Gastrocnemius medialis (tissue), 4 donors: ENCODE data around the gene ABT1. TPM values are rescaled to one million over a fixed set of nuclear protein-coding genes. Genes with fewer than 3 reads are reported as not detected.

Source experiments
- ATAC-seq, 2 donors: fragments of 150-250 bp; one replicate each; pipeline ENCODE4 v1.9.1; 2016
- DNase-seq, 2 donors: peaks; one replicate each; pipeline ENCODE4 v3.0.0-alpha.2; 2019
- H3K27ac ChIP-seq, 4 donors: fragments of 200-600 bp; sonication (generic); 1 replicate in 1 of 4; 2 replicates in 3 of 4; pipeline ENCODE4 v1.5.1; 2016 to 2018; ENCODE audit warnings: mild to moderate bottlenecking in 2 of 4, moderate library complexity in 1 of 4
- H3K27me3 ChIP-seq, 3 donors: fragments of 200-600 bp; sonication (generic) in 2 of 3; 1 replicate in 1 of 3; 2 replicates in 2 of 3; pipeline versions ENCODE4 v1.5.1 to v1.6.0; 2016 to 2019; ENCODE audit warnings: mild to moderate bottlenecking in 1 of 3, moderate library complexity in 1 of 3
- H3K36me3 ChIP-seq, 2 donors: fragments of 200-600 bp; sonication (generic) in 1 of 2; one replicate each; pipeline ENCODE4 v1.5.1; 2017 to 2018
- H3K4me1 ChIP-seq, 2 donors: fragments of 200-600 bp; sonication (generic) in 1 of 2; one replicate each; pipeline ENCODE4 v1.5.1; 2016 to 2017; ENCODE audit warnings: mild to moderate bottlenecking in 2 of 2
- H3K4me3 ChIP-seq, 4 donors: fragments of 200-600 bp; sonication (generic) in 3 of 4; 1 replicate in 1 of 4; 2 replicates in 3 of 4; pipeline ENCODE4 v1.5.1; 2016 to 2019; ENCODE audit warnings: mild to moderate bottlenecking in 2 of 4
- H3K9me3 ChIP-seq, 3 donors: fragments of 200-600 bp; sonication (generic) in 2 of 3; 1 replicate in 1 of 3; 2 replicates in 2 of 3; pipeline ENCODE4 v1.5.1; 2016 to 2019
- CTCF ChIP-seq, 5 experiments: fragments of 450-650 bp in 3 of 5; fragments of 200-600 bp in 2 of 5; sonication (generic) in 2 of 5; IDR thresholded peaks in 4 of 5; conservative IDR thresholded peaks in 1 of 5; 1 replicate in 4 of 5; 2 replicates in 1 of 5; pipeline ENCODE4 v1.5.1; 2016 to 2019; ENCODE audit warnings: antibody characterized with exemption in 5 of 5, mild to moderate bottlenecking in 3 of 5, moderate library complexity in 3 of 5
- POLR2A ChIP-seq, 2 donors: fragments of 450-650 bp; IDR thresholded peaks; one replicate each; pipeline ENCODE4 v1.6.1; 2017; ENCODE audit warnings: antibody characterized with exemption in 2 of 2, mild to moderate bottlenecking in 2 of 2, moderate library complexity in 2 of 2
- in situ Hi-C, 4 donors: fragments of 200-750 bp; cut with MboI; loops; one replicate each; pipeline versions ENCODE4 v1.15.0 to v1.8.0; 2017; ENCODE audit warnings: low sequenced_read_pairs in 4 of 4
- intact Hi-C: fragments of 100-400 bp; cut with DNase I; formaldehyde crosslinking; loops from one replicate; pipeline ENCODE4 v1.15.1; 2023; ENCODE audit warnings: low total_unique reads
- total RNA-seq, 4 donors: library from RNA; depleted of rRNA; stranded (reverse); fragments of >200 nt; gene quantifications; one replicate each; pipeline versions ENCODE4 v1.1.0 to v1.2.3, GENCODE V29; 2016

ABT1 gene
- total RNA-seq, 4 donors from 2014 or later = 7.1 to 13.2 (median 9.5) TPM

GRCh38 chr6:26570027-26570809, 26.5 kb upstream of the ABT1 start:
- no peak for TF ChIP-seq CTCF (IDR thresholded peaks at IDR 0.05 in 4 of 5, conservative IDR thresholded peaks at IDR 0.05 in 1 of 5)
- TF ChIP-seq POLR2A (IDR thresholded peaks at IDR 0.05) = no peak
- DNase-seq (no peak), ATAC-seq (no peak)
- Histone ChIP-seq H3K27ac (no peak overlapping the region), H3K9me3 (no peaks in the 10 kb centered on the region), H3K27me3 (peaks cover 0 to 2% (median 0%) of the 10 kb centered on the region in 3 donors), H3K4me1 (peaks cover 2 to 7% of the 10 kb centered on the region in 2 donors), H3K36me3 (no peaks in the 10 kb centered on the region), H3K4me3 (no peak overlapping the region)
- intact Hi-C loops = loop anchor here (5.0 kb wide), 1 partner anchor 228 kb away; no protein-coding TSS in a partner anchor
- in situ Hi-C loops = loop anchor here in 1 of 4 donors (10.0 kb wide), 1 partner anchor 235 kb away; no protein-coding TSS in a partner anchor

- no peaks in the 10 kb centered on the region for H3K9me3 ChIP-seq
- peak overlapping the region; percentile 49 to 57 (median 54) for H3K27ac ChIP-seq
- ATAC-seq (peak; percentile 67 to 69), DNase-seq (peak in 1 of 2 donors; percentile 30)
- H3K36me3 ChIP-seq = no peaks in the 10 kb centered on the region
- H3K27me3 ChIP-seq = peaks cover 0 to 7% (median 2%) of the 10 kb centered on the region in 3 donors
- intact Hi-C loops (loop anchor here (1.0 to 5.0 kb wide), 2 partner anchors 24 to 229 kb away; no protein-coding TSS in a partner anchor), in situ Hi-C loops (loop anchor here in 1 of 4 donors (10.0 kb wide), 1 partner anchor 237 kb away; no protein-coding TSS in a partner anchor)
- peak overlapping the region; percentile 50 to 56 (median 52) for H3K4me3 ChIP-seq
- no peak for TF ChIP-seq CTCF (IDR thresholded peaks at IDR 0.05 in 4 of 5, conservative IDR thresholded peaks at IDR 0.05 in 1 of 5)
- no peak for TF ChIP-seq POLR2A (IDR thresholded peaks at IDR 0.05)
- H3K4me1 ChIP-seq = peaks cover 2 to 7% of the 10 kb centered on the region in 2 donors
These were observed 25.0 kb upstream of the ABT1 start for GRCh38 chr6:26571592-26572296.

GRCh38 chr6:26575494-26575939, 21.2 kb upstream of the ABT1 start:
- DNase-seq = no peak
- no peak overlapping the region for H3K4me3 ChIP-seq
- H3K36me3 ChIP-seq = no peaks in the 10 kb centered on the region
- TF ChIP-seq POLR2A (IDR thresholded peaks at IDR 0.05) (no peak), CTCF (IDR thresholded peaks at IDR 0.05 in 4 of 5, conservative IDR thresholded peaks at IDR 0.05 in 1 of 5) (no peak)
- peaks cover 0 to 9% (median 0%) of the 10 kb centered on the region in 3 donors for H3K9me3 ChIP-seq
- intact Hi-C loops (no loop called here), in situ Hi-C loops (loop anchor here in 1 of 4 donors (10.0 kb wide), 1 partner anchor 241 kb away; no protein-coding TSS in a partner anchor)
- H3K27me3 ChIP-seq = peaks cover 0 to 38% (median 6%) of the 10 kb centered on the region in 3 donors
- H3K27ac ChIP-seq = no peak overlapping the region
- ATAC-seq = no peak
- peaks cover 2 to 7% of the 10 kb centered on the region in 2 donors for H3K4me1 ChIP-seq

GRCh38 chr6:26576407-26576843, 20.3 kb upstream of the ABT1 start:
- Histone ChIP-seq H3K27ac (no peak overlapping the region), H3K4me3 (no peak overlapping the region), H3K9me3 (peaks cover 0 to 9% (median 0%) of the 10 kb centered on the region in 3 donors), H3K27me3 (peaks cover 0 to 40% (median 6%) of the 10 kb centered on the region in 3 donors), H3K4me1 (peaks cover 2 to 7% of the 10 kb centered on the region in 2 donors), H3K36me3 (no peaks in the 10 kb centered on the region)
- ATAC-seq = no peak
- no peak for DNase-seq
- TF ChIP-seq POLR2A (IDR thresholded peaks at IDR 0.05) (no peak), CTCF (IDR thresholded peaks at IDR 0.05 in 4 of 5, conservative IDR thresholded peaks at IDR 0.05 in 1 of 5) (no peak)
- in situ Hi-C loops = loop anchor here in 1 of 4 donors (10.0 kb wide), 1 partner anchor 242 kb away; no protein-coding TSS in a partner anchor
- intact Hi-C loops = no loop called here
